Endothelial cell (in vitro differentiated cells): ENCODE measurements around the gene LRRC56. TPM values are rescaled to one million over a fixed set of nuclear protein-coding genes. Genes with fewer than 3 reads are reported as not detected.
A peak's percentile ranks its signal among the peaks of the same experiment; 100 is the strongest.

ENCODE experiments used
- DNase-seq: peaks from one replicate; pipeline ENCODE4 v3.0.0; 2021; ENCODE audit warnings: low spot score
- H3K27ac Mint-ChIP-seq: one replicate; pipeline ENCODE4 v1.8.0; 2021; ENCODE audit warnings: mixed read lengths, inconsistent platforms; ENCODE audit not compliant: unreplicated experiment
- H3K27me3 Mint-ChIP-seq: one replicate; pipeline ENCODE4 v1.8.0; 2021; ENCODE audit warnings: mild to moderate bottlenecking, moderate library complexity, mixed read lengths, inconsistent platforms; ENCODE audit not compliant: unreplicated experiment
- H3K36me3 Mint-ChIP-seq: one replicate; pipeline ENCODE4 v1.8.0; 2021; ENCODE audit warnings: mild to moderate bottlenecking, low read depth, mixed read lengths, inconsistent platforms; ENCODE audit not compliant: unreplicated experiment
- H3K4me1 Mint-ChIP-seq: one replicate; pipeline ENCODE4 v1.8.0; 2021; ENCODE audit warnings: mild to moderate bottlenecking, mixed read lengths, inconsistent platforms; ENCODE audit not compliant: unreplicated experiment
- H3K4me3 Mint-ChIP-seq: one replicate; pipeline ENCODE4 v1.8.0; 2021; ENCODE audit warnings: mild to moderate bottlenecking, mixed read lengths, inconsistent platforms; ENCODE audit not compliant: unreplicated experiment
- H3K9me3 Mint-ChIP-seq: one replicate; pipeline ENCODE4 v1.8.0; 2021; ENCODE audit warnings: mixed read lengths, inconsistent platforms; ENCODE audit not compliant: unreplicated experiment
- total RNA-seq: library from RNA; stranded (reverse); fragmentation: NEBNext Ultra II Directional; extraction: Animal tissue kit (Norgen Biotek cat#: 25700); gene quantifications from one replicate; pipeline ENCODE4 v1.2.1, GENCODE V29; 2021; ENCODE audit not compliant: unreplicated experiment
- TF ChIP-seq, protein P1 (sequence below): fragments of 200-600 bp; sonication (generic); IDR thresholded peaks from one replicate; pipeline ENCODE4 v1.5.0; 2021; ENCODE audit warnings: antibody characterized with exemption; ENCODE audit not compliant: unreplicated experiment

Gene LRRC56
- total RNA-seq, 1 donor from 2014 or later, result 2.6 TPM

DNA sequence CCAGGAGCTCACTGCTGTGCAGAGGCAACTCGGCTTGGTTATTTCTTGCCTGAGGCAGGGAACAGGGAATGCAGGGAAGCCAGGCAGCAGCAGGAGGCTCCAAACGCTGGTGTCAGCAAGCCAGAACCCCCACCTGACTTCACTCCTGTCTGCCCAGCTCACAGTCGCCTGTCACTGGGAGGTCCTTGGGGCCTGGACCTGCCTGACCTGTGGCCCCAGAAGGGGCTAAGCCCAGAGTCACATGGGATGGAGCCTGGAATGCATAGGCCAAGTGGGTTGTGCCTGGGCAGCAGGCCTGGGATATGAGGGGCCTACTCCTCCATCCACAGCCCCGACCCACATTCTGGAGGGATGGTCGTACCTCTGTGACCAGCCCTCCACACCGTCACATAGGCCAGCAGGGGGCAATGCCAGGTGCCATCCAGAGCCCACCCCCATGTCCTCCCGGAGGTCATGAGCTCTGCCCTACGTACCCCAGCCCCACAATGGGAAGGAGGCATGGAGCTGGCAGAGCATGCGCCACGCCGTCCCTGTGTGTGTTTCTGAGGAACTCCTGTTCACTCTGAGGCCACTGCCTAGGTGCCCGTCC is 28.7 kb downstream of the LRRC56 start:
- Mint-ChIP-seq H3K4me3 (no peak overlapping the region), H3K27me3 (peaks cover 19% of the 10 kb centered on the region), H3K36me3 (no peaks in the 10 kb centered on the region), H3K9me3 (no peaks in the 10 kb centered on the region), H3K4me1 (no peaks in the 10 kb centered on the region), H3K27ac (no peak overlapping the region)
- TF ChIP-seq, protein P1, sequence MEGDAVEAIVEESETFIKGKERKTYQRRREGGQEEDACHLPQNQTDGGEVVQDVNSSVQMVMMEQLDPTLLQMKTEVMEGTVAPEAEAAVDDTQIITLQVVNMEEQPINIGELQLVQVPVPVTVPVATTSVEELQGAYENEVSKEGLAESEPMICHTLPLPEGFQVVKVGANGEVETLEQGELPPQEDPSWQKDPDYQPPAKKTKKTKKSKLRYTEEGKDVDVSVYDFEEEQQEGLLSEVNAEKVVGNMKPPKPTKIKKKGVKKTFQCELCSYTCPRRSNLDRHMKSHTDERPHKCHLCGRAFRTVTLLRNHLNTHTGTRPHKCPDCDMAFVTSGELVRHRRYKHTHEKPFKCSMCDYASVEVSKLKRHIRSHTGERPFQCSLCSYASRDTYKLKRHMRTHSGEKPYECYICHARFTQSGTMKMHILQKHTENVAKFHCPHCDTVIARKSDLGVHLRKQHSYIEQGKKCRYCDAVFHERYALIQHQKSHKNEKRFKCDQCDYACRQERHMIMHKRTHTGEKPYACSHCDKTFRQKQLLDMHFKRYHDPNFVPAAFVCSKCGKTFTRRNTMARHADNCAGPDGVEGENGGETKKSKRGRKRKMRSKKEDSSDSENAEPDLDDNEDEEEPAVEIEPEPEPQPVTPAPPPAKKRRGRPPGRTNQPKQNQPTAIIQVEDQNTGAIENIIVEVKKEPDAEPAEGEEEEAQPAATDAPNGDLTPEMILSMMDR, result no peak
- no peak for DNase-seq

DNA sequence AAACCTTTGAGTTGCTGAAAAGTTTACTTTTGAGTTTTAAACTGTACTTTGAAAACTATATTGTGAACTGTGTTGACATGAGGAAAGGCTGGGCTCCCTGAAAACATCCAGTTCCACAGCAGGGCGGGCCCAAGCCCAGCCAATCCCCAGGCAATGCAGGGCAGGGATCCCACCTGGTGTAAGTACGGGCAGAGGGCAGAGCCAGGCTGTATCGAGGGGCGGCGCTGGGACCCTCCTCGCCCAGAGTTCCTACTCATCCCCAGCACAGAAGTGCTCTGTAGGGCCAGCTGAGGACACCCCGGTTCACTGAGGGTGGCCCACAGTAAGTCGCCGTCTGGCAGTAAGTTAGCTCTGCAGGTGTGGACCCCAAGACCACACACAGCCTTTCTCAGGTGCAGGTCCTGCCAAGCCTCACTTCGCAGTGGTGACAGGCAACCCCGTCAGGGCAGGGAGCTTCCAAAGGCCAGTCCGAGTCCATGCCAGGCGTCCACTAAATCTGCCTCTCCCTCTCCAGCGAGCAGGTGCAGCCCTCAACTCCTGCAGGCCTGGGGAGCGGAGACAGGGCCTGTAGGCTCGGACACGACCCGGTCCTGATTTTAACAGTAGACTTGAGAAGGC is 29.8 kb downstream of the LRRC56 start:
- Mint-ChIP-seq H3K4me3 (peak overlapping the region; percentile 90), H3K27ac (no peak overlapping the region)

DNA sequence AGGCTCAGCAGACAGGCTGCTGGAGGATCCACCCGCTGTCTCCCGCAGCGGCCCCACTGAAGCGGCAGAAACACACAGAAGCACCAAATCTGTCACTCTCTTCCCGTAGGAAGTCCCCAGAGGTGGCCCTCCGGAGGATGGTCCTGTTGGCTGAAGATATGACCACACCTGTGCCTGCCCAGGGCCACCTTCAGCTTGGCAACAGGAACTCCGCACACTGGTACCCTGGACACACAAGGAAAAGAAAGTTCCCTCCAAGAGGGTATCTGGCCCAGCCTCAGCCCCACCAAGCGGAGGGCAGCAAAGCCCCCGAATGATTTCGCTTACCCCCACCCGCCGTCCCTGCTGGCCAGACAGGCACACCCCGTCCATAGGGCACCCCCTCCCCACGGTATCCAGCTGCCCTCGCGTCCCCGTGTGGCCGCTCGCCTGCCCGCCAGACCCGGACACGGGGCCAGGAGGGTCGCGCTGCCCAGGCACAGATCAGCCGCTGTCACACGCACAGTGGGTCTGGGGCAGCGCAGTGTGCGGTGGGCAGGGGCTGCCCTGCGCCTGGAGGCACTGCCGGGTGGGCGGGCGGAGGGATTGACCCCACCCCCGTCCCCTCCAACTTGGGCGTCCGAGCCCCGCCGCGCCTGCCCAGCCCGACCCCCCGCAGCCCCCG is 30.4 kb downstream of the LRRC56 start:
- no peak overlapping the region for H3K27ac Mint-ChIP-seq
- TF ChIP-seq, protein P1, result no peak
- no peaks in the 10 kb centered on the region for H3K9me3 Mint-ChIP-seq
- DNase-seq, result no peak
- H3K4me1 Mint-ChIP-seq, result no peaks in the 10 kb centered on the region
- peak overlapping the region; percentile 90 for H3K4me3 Mint-ChIP-seq
- H3K27me3 Mint-ChIP-seq, result peaks cover 18% of the 10 kb centered on the region
- H3K36me3 Mint-ChIP-seq, result no peaks in the 10 kb centered on the region

More for the DNA sequence above, 29.8 kb downstream of the LRRC56 start:
- Mint-ChIP-seq H3K36me3 (no peaks in the 10 kb centered on the region), H3K27me3 (peaks cover 15% of the 10 kb centered on the region), H3K9me3 (no peaks in the 10 kb centered on the region), H3K4me1 (no peaks in the 10 kb centered on the region)
- DNase-seq, result no peak
- TF ChIP-seq, protein P1, result no peak

DNA sequence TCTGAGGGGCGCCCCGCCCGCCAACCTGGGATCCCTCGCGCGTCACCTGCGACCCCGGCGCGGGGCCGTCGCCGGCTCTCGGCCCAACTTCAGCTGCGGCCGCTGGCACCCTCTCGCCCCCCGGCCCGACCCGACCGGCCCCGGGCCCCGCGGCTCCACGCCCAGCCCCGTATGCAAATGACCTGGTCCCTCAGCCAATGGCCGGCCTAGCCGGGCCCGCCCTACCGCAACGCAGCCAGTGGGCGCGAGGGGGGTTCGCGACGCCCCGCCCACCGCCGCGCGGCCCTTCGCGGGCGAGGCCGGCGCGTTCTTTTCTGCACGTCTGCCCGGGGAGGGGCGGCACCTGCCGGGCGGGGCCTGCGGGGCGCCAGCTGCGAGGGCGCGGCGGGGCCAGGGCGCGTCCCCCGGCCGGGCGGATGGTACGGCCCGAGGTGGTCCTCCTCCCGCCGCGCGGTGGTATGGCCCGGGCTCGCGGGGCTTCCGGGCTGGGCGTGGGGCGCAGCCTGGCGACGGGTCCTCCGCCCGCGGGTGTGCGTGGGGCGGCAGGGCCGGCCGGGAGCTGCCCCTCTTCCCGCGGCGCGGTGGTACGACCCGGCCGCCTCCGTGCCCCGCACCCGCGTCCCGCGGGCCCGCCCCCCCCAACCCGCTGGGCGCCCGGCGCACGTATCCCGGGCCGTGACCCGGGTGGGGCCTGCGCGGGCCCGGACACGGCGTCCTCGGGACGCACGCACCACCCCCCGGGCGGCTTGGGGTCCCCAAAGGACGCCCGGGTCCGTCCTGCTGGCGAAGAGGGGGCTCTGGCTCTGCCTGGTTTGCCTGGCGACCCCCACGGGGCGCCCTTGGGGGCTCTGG is 31.2 kb downstream of the LRRC56 start:
- Mint-ChIP-seq H3K27me3 (peaks cover 18% of the 10 kb centered on the region), H3K4me3 (peak overlapping the region; percentile 79), H3K4me1 (no peaks in the 10 kb centered on the region), H3K36me3 (no peaks in the 10 kb centered on the region), H3K27ac (no peak overlapping the region), H3K9me3 (no peaks in the 10 kb centered on the region)
- DNase-seq, result peak; percentile 95
- TF ChIP-seq, protein P1, result no peak
